Measurements from ENCODE around the gene SMARCD1. TPM values are rescaled to one million over a fixed set of nuclear protein-coding genes. Genes with fewer than 3 reads are reported as not detected.

Gene SMARCD1
- total RNA-seq, 1 experiment from 2014 or later, result 152 TPM

DNA sequence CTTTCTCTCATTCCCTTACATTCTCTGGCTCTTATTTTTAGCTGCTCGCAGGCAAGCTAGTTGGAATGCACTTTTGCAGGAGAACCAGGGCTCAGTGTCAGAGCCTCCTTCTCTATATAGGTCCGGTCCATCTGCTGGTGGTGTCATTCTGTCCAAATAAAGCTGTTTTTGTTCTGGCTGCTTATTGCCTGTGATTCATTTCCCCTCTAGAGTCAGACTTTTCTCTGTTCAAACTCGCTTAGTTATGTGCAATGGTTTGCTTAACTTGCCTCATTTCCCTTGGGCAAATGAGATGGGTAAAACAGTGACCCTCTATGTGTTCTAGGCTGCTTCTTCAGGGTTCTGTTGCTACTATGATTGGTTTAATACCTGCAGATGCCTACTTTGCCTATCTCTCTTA is 2.9 kb downstream of the SMARCD1 start:
- Mint-ChIP-seq H3K36me3 (ENCODE audit: insufficient read depth in 1 of 3, low read depth in 3 of 3) (peaks cover 50 to 69% (median 62%) of the 10 kb centered on the region in 3 experiments; a peak in 6 of 7 replicates), H3K27ac (no peak overlapping the region; a peak in 1 of 7 replicates), H3K27me3 (ENCODE audit: low read depth) (no peaks in the 10 kb centered on the region), H3K9me3 (no peaks in the 10 kb centered on the region), H3K4me1 (peaks cover 9 to 12% of the 10 kb centered on the region in 2 experiments), H3K4me3 (no peak overlapping the region)
- no peak overlapping the region for H2BK15ac ChIP-seq (ENCODE audit: low read depth, low read length)
- no peaks in the 10 kb centered on the region for H3K79me1 ChIP-seq (ENCODE audit: insufficient read depth, low read depth, low read length, poor library complexity, severe bottlenecking)
- no peak overlapping the region for H3T11ph ChIP-seq (ENCODE audit: low read length)
- no peak overlapping the region for H3K18ac ChIP-seq (ENCODE audit: insufficient read length, low read depth, low read length)
- no peak overlapping the region for H4K91ac ChIP-seq (ENCODE audit: insufficient read length, low read depth, low read length)
- no peak overlapping the region for H2BK20ac ChIP-seq (ENCODE audit: low read depth, low read length, poor library complexity, severe bottlenecking)
- H3K23ac ChIP-seq (ENCODE audit: insufficient read length, low read depth, low read length), result no peak overlapping the region
- no peak overlapping the region for H4K8ac ChIP-seq (replicated peaks; ENCODE audit: insufficient read length, low read depth, low read length)
- H2AFZ ChIP-seq (ENCODE audit: low read length), result no peak overlapping the region
- no peaks in the 10 kb centered on the region for H3K23me2 ChIP-seq (ENCODE audit: insufficient read length, low read depth, low read length, poor library complexity, severe bottlenecking)
- H3K14ac ChIP-seq (ENCODE audit: insufficient read depth, low read length), result no peak overlapping the region
- no peak overlapping the region for H3K4ac ChIP-seq (ENCODE audit: low read depth, low read length)
- no peaks in the 10 kb centered on the region for H3K9me3 ChIP-seq (ENCODE audit: control insufficient read depth, low read depth, low read length)
- H2BK12ac ChIP-seq (ENCODE audit: insufficient read length, low read depth, low read length), result no peak overlapping the region
- H2BK120ac ChIP-seq (ENCODE audit: low read depth, low read length, poor library complexity, severe bottlenecking), result no peak overlapping the region
- H3K27me3 ChIP-seq (ENCODE audit: insufficient read depth, low read length), result no peaks in the 10 kb centered on the region
- no peak overlapping the region for H2AK5ac ChIP-seq (ENCODE audit: insufficient read length, low read length)
- no peaks in the 10 kb centered on the region for H3K4me1 ChIP-seq (ENCODE audit: insufficient read depth, low read length)
- H3K27ac ChIP-seq (ENCODE audit: insufficient read length, low read depth, low read length), result no peak overlapping the region
- H3K9ac ChIP-seq (ENCODE audit: extremely low read depth, insufficient read length, low read length), result no peak overlapping the region
- no peaks in the 10 kb centered on the region for H3K79me2 ChIP-seq (ENCODE audit: insufficient read depth, low read length)
- H3K56ac ChIP-seq (ENCODE audit: insufficient read length, low read depth, low read length), result no peak overlapping the region
- DNase-seq, result no peak
- H2BK5ac ChIP-seq (ENCODE audit: insufficient read length, low read length), result no peak overlapping the region
- TF ChIP-seq, protein P1, sequence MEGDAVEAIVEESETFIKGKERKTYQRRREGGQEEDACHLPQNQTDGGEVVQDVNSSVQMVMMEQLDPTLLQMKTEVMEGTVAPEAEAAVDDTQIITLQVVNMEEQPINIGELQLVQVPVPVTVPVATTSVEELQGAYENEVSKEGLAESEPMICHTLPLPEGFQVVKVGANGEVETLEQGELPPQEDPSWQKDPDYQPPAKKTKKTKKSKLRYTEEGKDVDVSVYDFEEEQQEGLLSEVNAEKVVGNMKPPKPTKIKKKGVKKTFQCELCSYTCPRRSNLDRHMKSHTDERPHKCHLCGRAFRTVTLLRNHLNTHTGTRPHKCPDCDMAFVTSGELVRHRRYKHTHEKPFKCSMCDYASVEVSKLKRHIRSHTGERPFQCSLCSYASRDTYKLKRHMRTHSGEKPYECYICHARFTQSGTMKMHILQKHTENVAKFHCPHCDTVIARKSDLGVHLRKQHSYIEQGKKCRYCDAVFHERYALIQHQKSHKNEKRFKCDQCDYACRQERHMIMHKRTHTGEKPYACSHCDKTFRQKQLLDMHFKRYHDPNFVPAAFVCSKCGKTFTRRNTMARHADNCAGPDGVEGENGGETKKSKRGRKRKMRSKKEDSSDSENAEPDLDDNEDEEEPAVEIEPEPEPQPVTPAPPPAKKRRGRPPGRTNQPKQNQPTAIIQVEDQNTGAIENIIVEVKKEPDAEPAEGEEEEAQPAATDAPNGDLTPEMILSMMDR (conservative IDR thresholded peaks at IDR 0.05), result no peak
- no peak overlapping the region for H4K5ac ChIP-seq (ENCODE audit: insufficient read length, low read depth, low read length)
- WGBS (ENCODE audit: extremely low coverage, insufficient read length, low lambda C conversion rate), result no CpG with 5 or more reads among the region's 3 CpGs
- no peak overlapping the region for H3K4me2 ChIP-seq (ENCODE audit: insufficient read depth, insufficient read length, low read length)
- H4K20me1 ChIP-seq (ENCODE audit: control insufficient read depth, insufficient read depth, insufficient read length), result no peaks in the 10 kb centered on the region

All from H9 (cell line).